SK-N-SH (cell line): Measurements from ENCODE around the gene NSMCE3. TPM values are rescaled to one million over a fixed set of nuclear protein-coding genes. Genes with fewer than 3 reads are reported as not detected.

Experiments used
- CTCF ChIA-PET: fragments of 300-600, 350-600 bp; formaldehyde crosslinking; extraction: SDS; loops from one replicate; lab custom pipeline; 2021; lab: Yijun Ruan, JAX
- POLR2A ChIA-PET: fragments of 350-600 bp; sonication (Branson Sonifier 250); formaldehyde crosslinking; extraction: SDS; loops from one replicate; lab custom pipeline; 2020; ENCODE audit warnings: antibody characterized with exemption, inconsistent platforms; lab: Yijun Ruan, JAX
- DNase-seq: peaks from one replicate; pipeline ENCODE4 v3.0.0; 2012
- H2AFZ ChIP-seq: fragments of 200-600 bp; sonication (generic); 2 replicates; pipeline ENCODE4 v1.8.1; 2016; ENCODE audit warnings: antibody characterized with exemption, mild to moderate bottlenecking, low read depth
- H3F3A ChIP-seq: fragments of 200-600 bp; sonication (generic); replicated peaks from 2 replicates; pipeline ENCODE3; 2016; ENCODE audit warnings: antibody characterized with exemption, mild to moderate bottlenecking; ENCODE audit not compliant: insufficient read depth
- H3K27ac ChIP-seq, 2 experiments: fragments of 200-500 bp in 1 of 2; fragments of 200-600 bp in 1 of 2; sonication (Bioruptor generic) in 1 of 2; sonication (generic), shearing (Covaris generic) in 1 of 2; 2 replicates each; pipeline versions ENCODE4 v1.5.1 to v1.6.1; 2014 to 2016; ENCODE audit warnings: low read depth in 2 of 2, inconsistent platforms in 1 of 2, low read length in 1 of 2, mild to moderate bottlenecking in 1 of 2, mixed read lengths in 1 of 2
- H3K27me3 ChIP-seq: fragments of 200-600 bp; sonication (generic), shearing (Covaris generic); 2 replicates; pipeline ENCODE4 v1.6.1; 2016; ENCODE audit warnings: mixed run types; ENCODE audit not compliant: insufficient read depth
- H3K36me3 ChIP-seq, 2 experiments: fragments of 200-500 bp in 1 of 2; fragments of 200-600 bp in 1 of 2; sonication (Bioruptor generic) in 1 of 2; sonication (generic) in 1 of 2; replicated peaks in 1 of 2; 2 replicates each; pipeline versions ENCODE3 to v1.5.1; 2014 to 2016; ENCODE audit warnings: low read length in 1 of 2, mild to moderate bottlenecking in 1 of 2; ENCODE audit not compliant: insufficient read depth in 2 of 2, control insufficient read depth in 1 of 2
- H3K4me1 ChIP-seq, 2 experiments: fragments of 200-500 bp in 1 of 2; fragments of 200-600 bp in 1 of 2; sonication (Bioruptor generic) in 1 of 2; sonication (generic), shearing (Covaris generic) in 1 of 2; 2 replicates each; pipeline versions ENCODE4 v1.5.1 to v1.6.1; 2014 to 2016; ENCODE audit warnings: low read depth in 1 of 2, low read length in 1 of 2, mixed run types in 1 of 2; ENCODE audit not compliant: insufficient read depth in 2 of 2, control insufficient read depth in 1 of 2
- H3K4me2 ChIP-seq: fragments of 200-600 bp; sonication (generic), shearing (Covaris generic); 2 replicates; pipeline ENCODE4 v1.6.1; 2017; ENCODE audit warnings: mixed run types
- H3K4me3 ChIP-seq, 2 experiments: fragments of 200-500 bp in 1 of 2; fragments of 200-600 bp in 1 of 2; sonication (Bioruptor generic) in 1 of 2; sonication (generic), shearing (Covaris generic) in 1 of 2; 2 replicates each; pipeline versions ENCODE4 v1.5.1 to v1.8.1; 2014 to 2016; ENCODE audit warnings: low read depth in 2 of 2, inconsistent platforms in 1 of 2, low read length in 1 of 2, mild to moderate bottlenecking in 1 of 2, mixed read lengths in 1 of 2, moderate library complexity in 1 of 2
- H3K79me2 ChIP-seq: fragments of 200-600 bp; sonication (generic); 2 replicates; pipeline ENCODE4 v1.8.1; 2017; ENCODE audit warnings: mild to moderate bottlenecking; ENCODE audit not compliant: insufficient read depth
- H3K9ac ChIP-seq: fragments of 200-600 bp; sonication (generic); 2 replicates; pipeline ENCODE4 v1.6.1; 2017; ENCODE audit warnings: mixed run types
- H3K9me2 ChIP-seq: fragments of 200-600 bp; sonication (generic); 2 replicates; pipeline ENCODE4 v1.6.1; 2017; ENCODE audit warnings: mixed run types
- H3K9me3 ChIP-seq: fragments of 200-600 bp; sonication (generic); 2 replicates; pipeline ENCODE4 v1.6.1; 2017; ENCODE audit warnings: mixed run types, mild to moderate bottlenecking, moderate library complexity
- H4K20me1 ChIP-seq: fragments of 200-600 bp; sonication (generic); 2 replicates; pipeline ENCODE4 v1.6.1; 2017; ENCODE audit warnings: mild to moderate bottlenecking, mixed run types; ENCODE audit not compliant: insufficient read depth
- CHD2 ChIP-seq: fragments of 150-350 bp; IDR thresholded peaks from 2 replicates; pipeline ENCODE4 v1.6.1; 2018; ENCODE audit warnings: low read length; ENCODE audit not compliant: partially characterized antibody
- FOSL2 ChIP-seq: IDR thresholded peaks from 2 replicates; pipeline ENCODE4 v1.4.0; 2012; ENCODE audit warnings: low read depth, mild to moderate bottlenecking, moderate library complexity, borderline replicate concordance
- FOXM1 ChIP-seq: IDR thresholded peaks from 2 replicates; pipeline ENCODE4 v1.4.0; 2012; ENCODE audit warnings: low read depth, mild to moderate bottlenecking
- GABPA ChIP-seq: IDR thresholded peaks from 2 replicates; pipeline ENCODE4 v1.4.0; 2012; ENCODE audit warnings: low read depth, mild to moderate bottlenecking
- GATA2 ChIP-seq: sonication (generic); formaldehyde crosslinking; IDR thresholded peaks from 2 replicates; pipeline ENCODE4 v1.5.0; 2020; ENCODE audit warnings: mild to moderate bottlenecking, missing genetic modification reagents
- JUND ChIP-seq: IDR thresholded peaks from 2 replicates; pipeline ENCODE4 v1.4.0; 2012
- MAX ChIP-seq: IDR thresholded peaks from 2 replicates; pipeline ENCODE4 v1.4.0; 2012; ENCODE audit warnings: low read depth
- MEF2A ChIP-seq: IDR thresholded peaks from 2 replicates; pipeline ENCODE4 v1.4.0; 2012; ENCODE audit warnings: low read depth, borderline replicate concordance
- RXRA ChIP-seq: IDR thresholded peaks from 2 replicates; pipeline ENCODE4 v1.4.0; 2012; ENCODE audit warnings: low read depth, mild to moderate bottlenecking, borderline replicate concordance
- SMC3 ChIP-seq: IDR thresholded peaks from 2 replicates; pipeline ENCODE4 v1.6.1; 2012; ENCODE audit warnings: low read depth, low read length, improper control_type of control experiment
- TEAD4 ChIP-seq: IDR thresholded peaks from 2 replicates; pipeline ENCODE4 v1.4.0; 2012; ENCODE audit warnings: mild to moderate bottlenecking, borderline replicate concordance; ENCODE audit not compliant: insufficient read depth
- USF1 ChIP-seq: IDR thresholded peaks from 2 replicates; pipeline ENCODE4 v1.4.0; 2012; ENCODE audit warnings: low read depth, borderline replicate concordance
- WGBS: methylation state at CpG from one replicate; pipeline ENCODE4 v1.1.6; 2017; ENCODE audit warnings: low lambda C conversion rate; 5-methylcytosine and 5-hydroxymethylcytosine counted together
- polyA plus RNA-seq, 3 experiments: library from polyadenylated mRNA; depleted of rRNA; stranded (reverse); fragments of >200 nt; gene quantifications; 2 replicates each; pipeline ENCODE4 v1.2.3, GENCODE V29; 2012
- TF ChIP-seq, protein P1 (sequence below): fragments of 150-350 bp; IDR thresholded peaks from 2 replicates; pipeline ENCODE4 v1.6.1; 2017; ENCODE audit warnings: antibody characterized with exemption, low read length, low read depth, borderline replicate concordance
- TF ChIP-seq, protein P2 (sequence below): fragments of 150-350 bp; IDR thresholded peaks from 2 replicates; pipeline ENCODE4 v1.6.1; 2016; ENCODE audit warnings: mild to moderate bottlenecking, low read depth, low read length

The NSMCE3 gene
- polyA plus RNA-seq, 1 of the 3 experiments (the other 2 are of a cell fraction): 5.5 TPM

DNA sequence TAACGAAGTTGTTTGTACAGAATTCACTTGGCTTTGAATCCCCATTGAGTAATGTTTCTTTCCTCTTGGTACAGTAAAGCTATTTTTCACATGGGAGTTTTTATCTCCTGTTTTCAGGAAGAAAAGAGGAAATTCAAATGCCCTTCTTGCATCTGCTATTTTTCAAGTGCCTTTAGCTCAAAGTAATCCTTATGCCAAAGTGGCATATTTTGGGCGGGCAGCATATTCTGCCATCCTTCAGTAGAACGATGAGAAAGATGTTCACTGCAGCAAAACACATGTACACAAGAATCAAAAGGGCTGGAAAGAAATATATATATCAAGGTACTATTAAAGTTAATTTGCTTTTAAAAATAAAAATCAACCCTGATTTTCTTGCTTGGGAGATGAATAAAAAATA is 5.3 kb upstream of the NSMCE3 start (continued):
- TF ChIP-seq, protein P1, sequence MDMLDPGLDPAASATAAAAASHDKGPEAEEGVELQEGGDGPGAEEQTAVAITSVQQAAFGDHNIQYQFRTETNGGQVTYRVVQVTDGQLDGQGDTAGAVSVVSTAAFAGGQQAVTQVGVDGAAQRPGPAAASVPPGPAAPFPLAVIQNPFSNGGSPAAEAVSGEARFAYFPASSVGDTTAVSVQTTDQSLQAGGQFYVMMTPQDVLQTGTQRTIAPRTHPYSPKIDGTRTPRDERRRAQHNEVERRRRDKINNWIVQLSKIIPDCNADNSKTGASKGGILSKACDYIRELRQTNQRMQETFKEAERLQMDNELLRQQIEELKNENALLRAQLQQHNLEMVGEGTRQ: no peak
- TF ChIP-seq MAX: no peak
- TF ChIP-seq CHD2: no peak
- TF ChIP-seq, all 33 proteins: peak for 0

GRCh38 chr15:29272219-29272618 is 2.6 kb upstream of the NSMCE3 start:
- DNase-seq: no peak
- peaks cover 21% of the 10 kb centered on the region for H3K79me2 ChIP-seq
- H3K9me2 ChIP-seq: no peaks in the 10 kb centered on the region
- H3K4me1 ChIP-seq: peaks cover 14 to 15% of the 10 kb centered on the region in 2 experiments; a peak in 3 of 4 replicates
- H3K36me3 ChIP-seq: no peaks in the 10 kb centered on the region
- no peak for TF ChIP-seq GABPA
- no peak for TF ChIP-seq FOSL2
- TF ChIP-seq CHD2: no peak
- TF ChIP-seq, protein P2, sequence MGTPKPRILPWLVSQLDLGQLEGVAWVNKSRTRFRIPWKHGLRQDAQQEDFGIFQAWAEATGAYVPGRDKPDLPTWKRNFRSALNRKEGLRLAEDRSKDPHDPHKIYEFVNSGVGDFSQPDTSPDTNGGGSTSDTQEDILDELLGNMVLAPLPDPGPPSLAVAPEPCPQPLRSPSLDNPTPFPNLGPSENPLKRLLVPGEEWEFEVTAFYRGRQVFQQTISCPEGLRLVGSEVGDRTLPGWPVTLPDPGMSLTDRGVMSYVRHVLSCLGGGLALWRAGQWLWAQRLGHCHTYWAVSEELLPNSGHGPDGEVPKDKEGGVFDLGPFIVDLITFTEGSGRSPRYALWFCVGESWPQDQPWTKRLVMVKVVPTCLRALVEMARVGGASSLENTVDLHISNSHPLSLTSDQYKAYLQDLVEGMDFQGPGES: no peak
- no peak for TF ChIP-seq FOXM1
- no peak for TF ChIP-seq USF1
- TF ChIP-seq SMC3: no peak
- no peak for TF ChIP-seq GATA2 (CRISPR knock-in tag)
- no peak for TF ChIP-seq JUND
- TF ChIP-seq TEAD4: no peak
- no peak for TF ChIP-seq RXRA
- no peak for TF ChIP-seq MEF2A
- no peak overlapping the region for H3K4me2 ChIP-seq
- H2AFZ ChIP-seq: no peak overlapping the region
- H3K9me3 ChIP-seq: no peaks in the 10 kb centered on the region
- peaks cover 7% of the 10 kb centered on the region for H3F3A ChIP-seq
- no peak overlapping the region for H3K4me3 ChIP-seq
- WGBS: 88% methylated on average over 5 of the region's 5 CpGs
- H3K27me3 ChIP-seq: no peaks in the 10 kb centered on the region
- ChIA-PET POLR2A (no interaction called here), CTCF (interaction anchor here (0.5 to 1.4 kb wide), 2 partner anchors 132 to 150 kb away, joined by 3 read pairs; no protein-coding TSS in a partner anchor)
- H4K20me1 ChIP-seq: no peaks in the 10 kb centered on the region
- H3K9ac ChIP-seq: no peak overlapping the region
- no peak overlapping the region for H3K27ac ChIP-seq
